ENCODE data around the gene VWA7.

Gene VWA7

DNA sequence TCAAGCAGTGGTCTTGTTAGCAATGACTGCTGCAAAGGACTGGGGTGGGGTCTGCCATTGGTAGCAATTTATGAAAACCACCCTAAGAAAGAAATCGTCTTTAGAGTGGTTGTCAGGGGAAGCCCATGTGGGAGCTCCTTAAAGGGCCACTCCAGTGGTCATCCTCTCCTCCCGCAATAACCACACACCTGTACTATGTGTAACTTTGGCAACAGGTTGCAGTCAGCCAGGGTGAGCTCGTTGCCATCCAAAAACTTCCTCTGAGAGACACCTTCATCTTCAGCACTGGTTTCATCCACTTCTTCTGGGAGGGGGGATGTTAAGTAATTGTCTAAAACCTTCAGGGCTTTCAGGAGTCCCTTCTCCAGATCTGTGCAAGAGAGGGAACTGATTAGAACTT lies 45.1 kb downstream of the VWA7 start:
- in situ Hi-C loops (cut with MboI; ENCODE audit: low sequenced_read_pairs): no loop called here

DNA sequence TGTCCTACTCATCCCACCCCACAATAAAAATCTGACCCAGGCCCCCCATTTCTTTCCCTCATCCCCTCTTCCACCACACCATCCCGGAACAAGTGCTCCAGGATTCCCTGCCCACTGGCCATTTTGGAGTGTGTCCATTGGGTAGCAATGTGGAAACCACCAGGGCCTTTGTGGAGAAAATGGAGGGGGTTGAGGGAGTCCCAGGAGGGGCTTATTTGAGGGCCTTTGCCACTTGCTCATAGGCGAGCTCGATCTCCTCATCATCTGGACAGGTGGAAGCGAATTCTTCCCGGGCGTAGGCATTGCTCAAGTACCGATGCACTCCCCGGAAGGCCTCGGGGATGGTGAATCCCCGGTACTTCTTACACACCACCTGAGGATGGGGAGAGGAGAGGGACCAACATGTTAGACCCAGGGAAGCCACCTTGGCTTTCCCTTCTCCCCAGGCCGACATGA lies 46.5 kb downstream of the VWA7 start:
- in situ Hi-C loops (cut with MboI; ENCODE audit: low sequenced_read_pairs): no loop called here

DNA sequence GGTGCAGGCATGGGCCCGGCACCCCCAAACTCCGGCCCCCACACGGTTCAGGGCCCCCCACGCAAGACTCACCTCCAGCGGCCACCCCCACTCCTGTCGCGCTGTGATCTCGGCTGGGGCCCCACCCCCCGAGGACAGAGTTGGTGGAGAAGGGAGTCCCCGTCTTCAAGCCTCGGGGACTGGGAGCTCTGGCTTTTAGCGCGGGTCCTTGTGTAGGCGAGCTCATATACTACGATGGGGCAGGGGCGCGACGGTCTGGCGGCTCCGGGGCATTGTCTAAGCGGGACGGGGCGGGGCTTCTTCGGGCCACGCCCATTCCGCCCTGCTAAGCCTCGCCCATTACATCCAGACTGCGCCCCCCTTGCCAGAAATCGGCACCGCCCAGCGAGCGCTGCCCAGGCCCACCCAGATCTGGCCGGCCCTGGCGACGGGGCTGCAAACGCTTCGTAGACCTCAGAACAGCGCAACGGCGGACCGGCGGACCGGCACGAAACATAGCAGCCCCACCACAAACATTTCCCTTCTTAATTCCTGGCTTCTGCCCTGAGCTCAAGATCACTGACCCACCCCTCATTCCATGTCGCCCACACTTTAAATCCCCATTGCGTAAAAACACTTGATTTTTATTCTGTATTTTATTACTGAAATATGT lies 47.0 kb downstream of the VWA7 start:
- in situ Hi-C loops (cut with MboI; ENCODE audit: low sequenced_read_pairs): no loop called here

DNA sequence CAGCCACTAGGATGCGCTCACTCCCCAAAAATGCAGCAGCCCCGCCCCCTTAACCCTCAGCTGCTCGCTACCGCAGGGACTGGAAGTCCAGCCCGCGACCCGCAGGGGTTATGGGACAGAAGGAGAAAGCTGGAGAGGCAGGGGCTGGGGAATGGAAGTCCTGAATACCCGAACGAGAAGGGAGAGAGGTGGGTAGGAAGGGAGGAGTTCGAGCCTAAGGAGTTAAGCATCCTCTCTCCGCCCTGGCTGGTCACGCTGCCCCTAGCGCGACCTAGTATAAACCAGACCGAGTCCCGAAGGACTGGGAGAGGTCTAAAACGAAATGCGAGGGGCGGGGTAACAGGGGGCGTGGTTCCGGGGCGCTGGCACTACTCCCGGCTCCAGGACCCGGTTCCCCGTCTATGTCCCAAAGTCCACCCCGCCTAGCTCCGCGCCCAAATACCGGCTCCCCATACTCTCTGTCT lies 47.6 kb downstream of the VWA7 start:
- in situ Hi-C loops (cut with MboI; ENCODE audit: low sequenced_read_pairs): no loop called here

DNA sequence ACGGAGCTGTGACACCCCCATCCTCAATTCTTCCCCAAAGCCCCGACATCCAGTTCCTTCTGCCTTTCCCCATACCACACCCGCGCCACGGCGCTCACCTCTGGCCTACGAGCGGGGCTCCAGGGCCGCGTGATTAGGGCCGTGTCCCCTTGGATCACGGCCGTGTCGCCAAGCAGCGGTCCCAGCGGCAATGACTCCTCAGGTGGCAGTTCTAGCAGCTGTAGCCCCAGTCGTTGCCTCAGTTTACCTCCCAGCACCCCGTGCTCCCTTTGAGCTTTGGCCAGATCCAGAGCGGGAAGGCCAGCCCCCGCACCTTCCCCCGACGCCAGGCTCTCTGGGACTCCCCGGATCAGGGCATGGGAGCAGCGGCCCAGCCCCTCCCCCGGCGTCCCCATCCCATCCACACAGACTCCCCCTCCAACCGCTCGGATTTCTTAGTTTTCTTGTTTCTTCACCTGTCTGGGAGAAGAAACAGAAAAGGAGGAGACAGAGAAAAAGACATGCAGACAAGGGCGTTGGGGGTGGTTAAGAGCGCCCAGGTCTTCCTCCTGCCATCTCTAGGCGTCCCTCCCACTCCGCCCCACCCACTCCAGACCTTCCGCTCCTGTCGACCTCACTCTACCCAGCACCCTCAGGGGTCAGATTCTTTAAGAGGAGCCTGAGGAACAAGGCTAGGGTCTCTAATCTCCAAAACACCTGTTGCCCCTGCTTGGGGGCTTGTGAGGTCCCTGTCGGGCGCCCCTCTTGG lies 48.2 kb downstream of the VWA7 start, which contains the start of gene DDAH2:
Gene DDAH2, minus strand, starts transcription at position 533 of the 748 bp plus-strand sequence. Its CDS starts 138 bp downstream, at position 395.
- in situ Hi-C loops (cut with MboI; ENCODE audit: low sequenced_read_pairs): no loop called here

DNA sequence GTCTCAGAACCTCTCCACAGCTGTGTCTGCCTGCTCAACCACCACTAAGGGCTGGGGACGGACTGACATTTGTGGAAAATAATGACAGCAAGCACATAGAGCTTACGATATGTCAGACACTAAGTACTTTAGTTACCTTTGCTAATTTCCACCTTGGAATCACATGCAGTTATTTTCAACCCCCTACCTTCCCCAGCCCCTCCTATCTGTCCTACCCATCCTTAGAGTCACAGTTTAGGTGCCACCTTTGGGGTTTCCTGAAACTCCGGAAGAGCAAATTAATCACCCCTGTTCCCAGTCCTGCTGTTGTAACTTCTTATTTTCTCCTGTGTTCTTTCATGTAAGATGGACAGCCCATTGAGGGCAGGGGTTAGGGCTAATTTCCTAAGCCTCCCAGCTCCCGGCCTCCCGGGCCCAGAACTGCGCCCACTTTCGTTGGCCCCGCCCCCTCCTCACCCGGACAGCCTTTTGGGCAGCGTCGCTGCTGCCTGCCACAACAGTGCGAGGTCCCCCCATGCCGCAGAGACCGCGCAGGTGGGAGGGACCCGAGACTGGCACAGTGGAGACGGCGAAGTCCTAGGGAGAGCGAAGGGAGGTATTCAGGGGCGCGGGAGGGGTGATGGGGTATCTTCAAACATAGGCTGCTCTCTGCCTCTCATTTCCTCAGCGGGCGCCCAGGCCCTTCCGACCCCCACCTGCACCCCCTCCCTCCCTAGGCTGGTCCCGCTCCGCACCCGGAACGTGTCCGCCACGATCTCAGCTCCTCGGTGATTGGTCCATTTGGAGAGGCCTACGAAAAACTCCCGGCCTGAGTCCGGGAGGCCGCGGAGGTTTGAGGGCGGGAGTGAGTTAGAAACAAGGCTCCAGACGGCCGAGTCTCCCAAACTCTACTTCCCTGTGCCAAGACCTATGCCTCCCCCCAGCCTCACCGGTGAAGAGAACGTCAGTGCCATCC lies 49.1 kb downstream of the VWA7 start:
- in situ Hi-C loops (cut with MboI; ENCODE audit: low sequenced_read_pairs): no loop called here

DNA sequence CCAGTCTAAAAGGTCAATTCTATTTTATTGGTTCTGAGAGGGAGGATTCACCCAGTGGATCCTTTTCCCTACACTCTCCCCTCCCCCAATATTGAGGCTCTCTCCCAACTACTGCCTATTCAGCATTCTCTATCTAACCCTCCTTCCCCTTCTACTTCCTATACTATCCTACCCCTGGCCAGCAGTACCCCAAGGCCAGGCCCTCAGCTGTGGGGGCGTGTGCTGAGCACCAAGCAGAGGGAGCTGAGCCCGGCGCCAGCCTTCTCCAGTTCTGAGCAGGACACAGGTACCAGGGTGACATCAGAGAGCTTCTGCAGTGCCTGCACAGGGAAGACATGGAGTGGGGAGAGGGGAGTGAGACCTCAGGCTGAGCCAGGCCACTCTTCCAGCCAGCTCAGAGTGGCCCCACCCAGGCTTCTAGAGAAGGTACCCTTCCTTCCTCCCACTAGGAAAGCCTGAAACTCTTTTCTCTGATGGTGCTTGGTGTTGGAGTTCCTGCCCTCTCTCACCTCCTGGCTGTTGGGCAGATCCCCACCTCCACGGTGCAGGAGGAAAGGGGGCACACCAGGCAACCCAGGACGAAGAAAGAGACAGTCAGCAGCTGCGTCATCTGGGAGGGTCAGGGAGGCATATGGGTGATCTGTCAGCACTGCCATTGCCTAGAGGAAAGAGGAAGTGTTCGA lies 50.0 kb downstream of the VWA7 start:
- in situ Hi-C loops (cut with MboI; ENCODE audit: low sequenced_read_pairs): no loop called here

DNA sequence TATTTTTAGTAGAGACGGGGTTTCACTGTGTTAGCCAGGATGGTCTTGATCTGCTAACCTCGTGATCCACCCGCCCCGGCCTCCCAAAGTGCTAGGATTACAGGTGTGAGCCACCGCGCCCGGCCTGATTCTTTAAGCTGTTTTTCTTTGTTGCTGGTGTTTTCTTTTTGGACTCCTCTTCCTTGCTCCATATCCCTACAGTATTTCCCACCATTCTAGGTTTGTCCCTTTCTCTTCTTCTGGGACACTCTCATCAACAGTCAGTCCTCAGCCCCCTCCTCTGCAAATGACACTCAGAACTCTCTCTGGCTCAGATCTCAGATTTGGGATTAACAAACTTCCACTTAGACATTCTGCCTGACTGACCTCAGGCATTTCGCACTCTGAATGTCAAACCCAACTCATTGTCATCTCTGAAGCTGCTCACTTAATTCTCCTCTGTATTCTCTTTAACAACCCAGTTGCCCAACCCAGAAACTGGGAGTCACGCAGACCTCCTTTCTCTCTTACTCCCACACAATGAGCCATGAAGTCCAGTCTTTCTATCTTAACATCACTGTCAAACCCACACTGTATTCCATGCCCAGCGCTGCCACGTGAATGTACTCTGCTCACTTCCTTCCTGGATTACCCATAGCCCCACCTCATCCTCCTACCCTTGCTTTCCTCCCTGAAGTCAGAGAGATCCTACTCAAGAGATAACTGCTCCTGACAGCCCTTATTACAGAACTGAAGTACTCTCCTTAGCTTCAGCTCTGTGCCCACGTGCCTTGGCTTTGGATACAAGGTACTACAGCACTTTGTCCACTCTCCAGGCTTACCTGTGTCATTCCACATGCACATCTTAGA lies 51.4 kb downstream of the VWA7 start:
- in situ Hi-C loops (cut with MboI; ENCODE audit: low sequenced_read_pairs): no loop called here

DNA sequence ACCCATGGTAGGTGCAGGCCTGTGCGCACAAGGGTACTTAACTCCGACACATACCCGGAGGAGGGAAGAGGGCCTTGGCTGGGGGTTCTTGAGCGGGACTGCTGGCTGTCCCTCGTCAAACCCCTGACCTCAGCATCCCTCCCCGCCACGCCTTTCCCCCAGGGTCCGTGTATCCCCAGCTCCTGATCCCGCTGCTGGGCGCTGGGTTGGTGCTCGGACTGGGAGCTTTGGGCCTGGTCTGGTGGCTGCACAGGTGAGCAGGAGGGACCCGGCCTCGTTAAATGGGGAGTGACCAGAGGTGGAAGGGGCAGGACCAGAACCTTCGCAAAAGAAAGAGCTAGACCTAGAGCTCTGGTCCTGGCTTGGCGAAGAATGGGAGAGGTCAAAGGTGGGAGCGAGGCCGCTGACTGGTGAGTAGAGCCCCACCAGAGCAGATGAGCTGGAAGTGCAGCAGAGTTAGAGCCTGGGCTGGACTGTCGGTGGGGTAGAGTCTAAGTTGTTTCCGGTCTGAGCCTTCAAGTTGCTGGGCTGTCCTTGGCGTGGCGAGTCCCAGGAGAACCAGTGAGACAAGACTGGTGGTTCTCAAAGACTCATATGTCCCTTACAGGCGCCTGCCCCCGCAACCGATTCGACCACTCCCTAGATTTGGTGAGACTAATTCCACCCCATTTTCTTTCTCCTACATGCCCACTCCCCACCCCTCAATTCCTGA lies 53.0 kb downstream of the VWA7 start:
- in situ Hi-C loops (cut with MboI; ENCODE audit: low sequenced_read_pairs): no loop called here

DNA sequence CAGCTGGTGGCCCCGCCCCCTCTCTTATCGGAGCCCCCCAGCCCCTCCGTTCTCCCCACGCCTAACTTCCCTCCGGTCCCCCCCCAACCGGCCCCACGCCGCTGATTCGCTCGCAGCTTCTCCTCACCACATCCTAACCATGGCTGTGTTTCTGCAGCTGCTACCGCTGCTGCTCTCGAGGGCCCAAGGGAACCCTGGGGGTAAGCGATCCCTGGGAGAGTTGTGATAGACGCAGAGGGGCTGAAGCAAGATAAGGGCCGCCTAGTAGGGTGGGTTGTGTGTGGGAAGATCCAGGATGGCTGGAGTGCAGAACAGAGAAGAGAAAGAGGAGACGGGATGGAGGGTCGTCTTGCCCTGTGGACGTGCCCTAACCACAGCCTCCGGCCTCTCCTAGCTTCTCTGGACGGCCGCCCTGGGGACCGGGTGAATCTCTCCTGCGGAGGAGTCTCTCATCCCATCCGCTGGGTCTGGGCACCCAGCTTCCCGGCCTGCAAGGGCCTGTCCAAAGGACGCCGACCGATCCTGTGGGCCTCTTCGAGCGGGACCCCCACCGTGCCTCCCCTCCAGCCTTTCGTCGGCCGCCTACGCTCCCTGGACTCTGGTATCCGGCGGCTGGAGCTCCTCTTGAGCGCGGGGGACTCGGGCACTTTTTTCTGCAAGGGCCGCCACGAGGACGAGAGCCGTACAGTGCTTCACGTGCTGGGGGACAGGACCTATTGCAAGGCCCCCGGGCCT lies 53.7 kb downstream of the VWA7 start, which contains the start of gene MPIG6B:
Gene MPIG6B, plus strand, starts transcription at position 129 of the 735 bp plus-strand sequence. Its CDS starts 11 bp downstream, at position 140.
- in situ Hi-C loops (cut with MboI; ENCODE audit: low sequenced_read_pairs): no loop called here

DNA sequence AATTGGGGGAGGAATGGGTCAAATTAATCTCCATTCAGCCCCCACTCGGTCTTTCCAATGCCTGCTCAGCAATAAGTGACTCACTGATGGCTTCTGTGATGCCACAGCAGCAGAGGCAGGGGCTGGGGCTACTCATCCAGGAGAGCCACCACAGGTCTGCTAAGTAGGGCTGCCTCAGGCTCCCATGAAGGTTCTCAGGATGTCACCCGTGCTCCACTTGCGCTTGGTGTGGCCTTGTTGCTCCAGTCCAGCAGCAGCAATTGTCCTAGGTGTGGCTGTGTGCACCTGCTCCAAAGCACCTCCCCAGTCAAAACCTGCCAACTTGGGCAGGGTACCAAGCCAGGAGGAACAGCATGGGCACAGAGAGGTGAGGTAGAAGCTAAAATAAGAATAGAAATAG lies 55.0 kb downstream of the VWA7 start:
- in situ Hi-C loops (cut with MboI; ENCODE audit: low sequenced_read_pairs): no loop called here

DNA sequence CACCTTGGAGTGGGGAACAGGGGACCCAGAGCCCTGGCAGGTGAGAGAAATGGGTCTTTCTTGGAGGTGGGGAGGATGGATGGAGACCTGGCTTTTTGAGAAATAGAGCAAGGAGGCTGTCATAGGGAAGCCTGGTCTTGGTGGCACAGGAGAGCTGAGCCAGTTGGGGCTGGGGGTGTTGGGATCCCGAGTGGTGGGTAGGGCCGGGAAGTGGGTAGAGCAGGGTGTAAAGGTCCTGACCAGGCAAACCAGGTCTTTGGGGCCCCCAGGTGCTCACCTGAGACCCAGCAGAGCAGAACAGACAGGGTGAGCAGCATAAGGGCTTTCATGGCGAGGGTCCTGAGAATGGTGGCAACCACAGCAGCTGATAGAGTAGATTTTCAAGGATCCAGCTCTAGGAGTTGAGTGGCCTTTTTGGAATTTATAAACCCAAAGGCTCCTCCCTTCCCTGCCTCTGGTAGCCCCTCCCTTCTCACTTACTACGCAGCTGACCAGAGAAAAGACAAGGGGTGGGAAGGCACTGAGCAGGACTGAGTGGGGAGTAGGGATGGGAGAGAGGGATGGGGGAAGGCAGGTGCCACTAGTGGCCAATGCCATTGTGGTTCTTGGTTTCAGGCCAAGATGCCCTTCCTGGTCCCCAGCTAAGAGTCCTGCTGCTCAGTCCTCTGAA lies 55.6 kb downstream of the VWA7 start, which contains the start of gene LY6G6C:
Gene LY6G6C, minus strand, starts transcription at position 396 of the 670 bp plus-strand sequence. Its CDS starts 67 bp downstream, at position 329.
- in situ Hi-C loops (cut with MboI; ENCODE audit: low sequenced_read_pairs): no loop called here

DNA sequence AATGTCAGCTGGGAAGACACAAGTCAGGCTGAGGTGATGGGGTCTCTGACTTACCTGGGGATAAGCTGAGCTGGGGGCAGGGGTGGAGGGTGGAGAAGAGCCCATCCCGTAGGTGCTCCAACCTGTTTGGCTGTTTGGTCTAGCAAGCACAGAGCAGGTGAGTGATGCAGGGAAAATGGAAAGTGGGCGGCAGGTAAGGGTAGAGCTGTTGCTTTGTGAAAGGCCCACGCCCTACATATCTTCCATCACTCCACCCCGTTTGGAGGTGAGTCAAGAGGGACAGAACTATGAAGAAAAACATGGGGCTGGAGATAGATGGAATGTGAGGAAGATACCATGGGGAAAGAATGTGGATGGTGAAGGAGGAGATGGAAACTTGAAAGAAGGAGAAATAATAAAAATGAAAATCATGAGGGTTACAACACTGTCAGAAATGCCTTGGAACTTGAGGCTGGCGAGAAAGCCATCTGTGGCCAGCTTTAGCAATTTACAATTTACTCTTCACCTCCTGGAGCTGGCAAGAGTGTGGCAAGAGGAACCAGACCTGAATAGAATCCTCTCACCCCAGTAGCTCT lies 56.8 kb downstream of the VWA7 start:
- in situ Hi-C loops (cut with MboI; ENCODE audit: low sequenced_read_pairs): no loop called here

DNA sequence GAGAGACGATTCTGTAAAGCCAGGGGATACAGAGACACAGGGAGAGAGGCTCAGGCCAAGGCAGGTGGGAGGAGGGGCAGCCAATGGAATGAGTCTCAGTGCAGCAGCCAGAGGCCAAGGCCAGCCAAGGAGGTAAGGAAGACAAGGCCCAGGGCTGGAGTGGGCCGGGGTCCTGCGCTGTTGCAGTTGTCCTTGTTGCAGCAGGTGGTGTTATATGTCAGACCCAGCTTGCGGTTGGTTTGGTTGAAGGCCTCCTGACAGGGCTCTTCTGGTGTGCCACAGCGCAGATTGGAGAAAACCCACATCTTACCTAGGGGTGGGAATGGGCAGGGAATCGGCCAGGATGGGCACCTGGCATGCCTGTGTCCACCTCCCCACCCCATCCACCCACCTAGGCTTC lies 58.1 kb downstream of the VWA7 start:
- in situ Hi-C loops (cut with MboI; ENCODE audit: low sequenced_read_pairs): no loop called here

DNA sequence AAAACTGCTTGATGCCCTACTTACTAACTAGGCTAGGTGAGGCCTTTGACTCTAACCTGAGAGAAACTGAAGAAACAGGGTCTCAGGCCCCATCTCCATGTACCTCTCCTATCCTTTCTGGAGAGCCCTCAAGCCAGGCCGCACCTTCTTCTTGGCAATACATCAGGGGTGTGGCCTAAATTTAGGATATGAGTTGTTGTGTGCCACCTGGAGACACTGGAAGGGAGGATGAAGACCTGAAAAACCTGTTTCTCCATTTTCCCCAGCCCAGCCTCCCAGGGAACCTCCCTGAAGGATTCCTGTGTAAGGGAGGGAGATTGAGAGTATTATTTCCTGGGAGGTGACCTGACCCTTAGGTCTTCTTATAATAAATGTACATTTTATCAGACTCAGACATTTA lies 58.9 kb downstream of the VWA7 start:
- in situ Hi-C loops (cut with MboI; ENCODE audit: low sequenced_read_pairs): no loop called here

DNA sequence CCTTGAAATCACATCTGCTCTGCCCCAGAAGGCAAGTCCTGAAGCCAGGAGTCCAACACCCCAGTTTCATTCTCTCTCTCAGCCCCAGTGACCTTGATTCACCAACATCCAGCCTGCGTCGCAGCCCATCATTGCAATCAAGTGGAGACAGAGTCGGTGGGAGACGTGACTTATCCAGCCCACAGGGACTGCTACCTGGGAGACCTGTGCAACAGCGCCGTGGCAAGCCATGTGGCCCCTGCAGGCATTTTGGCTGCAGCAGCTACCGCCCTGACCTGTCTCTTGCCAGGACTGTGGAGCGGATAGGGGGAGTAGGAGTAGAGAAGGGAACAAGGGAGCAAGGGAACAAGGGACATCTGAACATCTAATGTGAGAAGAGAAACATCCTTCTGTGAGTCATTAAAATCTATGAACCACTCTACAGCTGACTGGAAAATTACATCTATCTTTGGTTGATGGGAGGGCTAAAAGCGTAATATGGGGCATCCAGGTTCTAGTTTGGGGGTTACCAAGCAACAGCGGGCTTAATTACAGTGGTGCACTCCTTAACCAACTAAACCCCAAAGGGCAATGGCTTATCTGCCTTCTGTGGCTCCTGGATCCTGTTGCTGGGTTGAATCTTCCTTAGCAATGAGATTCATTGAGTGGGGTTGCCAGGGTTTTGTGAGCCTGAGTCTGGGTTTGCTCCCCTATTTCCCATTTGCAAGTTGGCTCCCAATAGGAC lies 59.5 kb downstream of the VWA7 start:
- in situ Hi-C loops (cut with MboI; ENCODE audit: low sequenced_read_pairs): no loop called here
